HFFc6 (cell line): Measurements from ENCODE around the gene RSRC1. TPM values are rescaled to one million over a fixed set of nuclear protein-coding genes. Genes with fewer than 3 reads are reported as not detected.
A peak's percentile ranks its signal among the peaks of the same experiment; 100 is the strongest.

Experiments used
- DNase-seq: peaks from one replicate; pipeline ENCODE4 v3.0.0-alpha.2; 2018
- H3K27ac Mint-ChIP-seq: 2 replicates; pipeline ENCODE4 v1.8.0; 2020; ENCODE audit warnings: mild to moderate bottlenecking, mixed read lengths
- H3K27me3 Mint-ChIP-seq: 2 replicates; pipeline ENCODE4 v1.8.0; 2021; ENCODE audit warnings: mild to moderate bottlenecking, moderate library complexity, mixed read lengths; ENCODE audit not compliant: insufficient read depth
- H3K36me3 Mint-ChIP-seq: 2 replicates; pipeline ENCODE4 v1.8.0; 2021; ENCODE audit warnings: low read depth, mixed read lengths
- H3K4me1 Mint-ChIP-seq: 2 replicates; pipeline ENCODE4 v1.8.0; 2020; ENCODE audit warnings: low read depth, mixed read lengths
- H3K4me3 Mint-ChIP-seq: 2 replicates; pipeline ENCODE4 v1.8.0; 2020; ENCODE audit warnings: mild to moderate bottlenecking, moderate library complexity, mixed read lengths
- H3K9me3 Mint-ChIP-seq: 2 replicates; pipeline ENCODE4 v1.8.0; 2020; ENCODE audit warnings: mild to moderate bottlenecking, mixed read lengths
- CTCF ChIP-seq: fragments of 200-600 bp; sonication (generic); IDR thresholded peaks from 2 replicates; pipeline ENCODE4 v1.5.0; 2021; ENCODE audit warnings: antibody characterized with exemption, mild to moderate bottlenecking
- total RNA-seq, 6 experiments: library from RNA; stranded (reverse); fragmentation: NEBNext Ultra II Directional; extraction: Animal tissue kit (Norgen Biotek cat#: 25700); gene quantifications; 2 replicates in 1 of 6; 3 replicates in 5 of 6; pipeline ENCODE4 v1.2.3, GENCODE V29; 2021

RSRC1 gene
- total RNA-seq, 6 experiments from 2014 or later: 20.5 to 37.6 (median 33.0) TPM

- H3K4me1 Mint-ChIP-seq: peaks cover 7% of the 10 kb centered on the region
- no peak overlapping the region for H3K4me3 Mint-ChIP-seq
- peak; percentile 13 for DNase-seq
- TF ChIP-seq CTCF: no peak
- H3K9me3 Mint-ChIP-seq: no peaks in the 10 kb centered on the region
- no peaks in the 10 kb centered on the region for H3K27me3 Mint-ChIP-seq
- H3K36me3 Mint-ChIP-seq: peaks cover 69% of the 10 kb centered on the region
- H3K27ac Mint-ChIP-seq: peak overlapping the region; percentile 20; the same call in 1 of the 2 replicates
These were observed 17.6 kb downstream of the RSRC1 start for GRCh38 chr3:158127250-158128219.

DNA sequence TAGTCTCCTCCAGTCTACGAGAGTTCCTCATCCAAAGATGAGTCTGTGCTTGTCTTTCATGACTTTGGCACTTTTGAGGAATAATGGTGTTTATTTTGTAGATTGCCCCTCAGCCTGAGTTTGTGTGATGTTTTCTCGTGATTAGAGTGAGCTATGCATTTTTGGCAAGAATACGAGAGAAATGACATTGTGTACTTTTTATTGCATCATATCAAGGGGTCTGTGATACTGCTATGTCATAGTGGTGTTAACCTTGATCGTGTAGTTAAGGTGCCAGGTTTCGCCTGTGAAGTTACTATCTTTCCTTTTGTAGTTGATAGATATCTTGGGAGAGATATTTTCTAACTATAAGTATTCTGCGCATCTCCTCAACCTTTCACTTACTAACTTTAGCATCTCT is 18.9 kb downstream of the RSRC1 start:
- no peak for DNase-seq
- H3K36me3 Mint-ChIP-seq: peaks cover 57% of the 10 kb centered on the region

GRCh38 chr3:158134363-158134762 is 24.5 kb downstream of the RSRC1 start:
- DNase-seq: no peak
- H3K9me3 Mint-ChIP-seq: no peaks in the 10 kb centered on the region
- H3K27me3 Mint-ChIP-seq: no peaks in the 10 kb centered on the region
- H3K36me3 Mint-ChIP-seq: peaks cover 17% of the 10 kb centered on the region
- no peak for TF ChIP-seq CTCF
- H3K4me3 Mint-ChIP-seq: no peak overlapping the region
- H3K27ac Mint-ChIP-seq: no peak overlapping the region
- no peaks in the 10 kb centered on the region; the same call in 1 of the 2 replicates for H3K4me1 Mint-ChIP-seq

More for the DNA sequence above, 18.9 kb downstream of the RSRC1 start:
- Mint-ChIP-seq H3K27ac (no peak overlapping the region), H3K9me3 (no peaks in the 10 kb centered on the region), H3K4me3 (no peak overlapping the region), H3K27me3 (no peaks in the 10 kb centered on the region), H3K4me1 (peaks cover 7% of the 10 kb centered on the region)
- TF ChIP-seq CTCF: no peak

DNA sequence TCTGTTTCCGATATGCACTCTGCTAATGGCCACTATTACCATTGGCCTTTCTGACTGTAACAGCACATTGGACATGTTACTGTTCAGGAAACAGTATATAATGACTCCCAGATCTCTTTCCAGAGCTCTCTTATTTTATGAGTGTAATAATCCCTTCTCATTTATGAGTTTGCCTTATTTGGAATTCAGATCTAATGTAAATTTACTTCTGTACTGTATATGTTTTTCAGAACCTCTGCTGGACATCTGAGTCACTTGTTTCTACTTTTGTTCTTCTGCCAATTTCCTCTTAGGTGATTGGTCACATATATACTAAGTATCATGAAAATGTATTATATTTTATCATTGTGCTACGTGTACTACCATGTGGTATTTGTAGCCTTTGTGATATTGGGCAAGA is 30.5 kb downstream of the RSRC1 start:
- H3K27me3 Mint-ChIP-seq: no peaks in the 10 kb centered on the region; the same call in 1 of the 2 replicates
- no peak overlapping the region for H3K27ac Mint-ChIP-seq
- no peak overlapping the region for H3K4me3 Mint-ChIP-seq
- H3K4me1 Mint-ChIP-seq: peaks cover 8% of the 10 kb centered on the region
- peaks cover 7% of the 10 kb centered on the region; the same call in 1 of the 2 replicates for H3K9me3 Mint-ChIP-seq
- no peak for TF ChIP-seq CTCF
- H3K36me3 Mint-ChIP-seq: peaks cover 15% of the 10 kb centered on the region; the same call in 1 of the 2 replicates
- no peak for DNase-seq

DNA sequence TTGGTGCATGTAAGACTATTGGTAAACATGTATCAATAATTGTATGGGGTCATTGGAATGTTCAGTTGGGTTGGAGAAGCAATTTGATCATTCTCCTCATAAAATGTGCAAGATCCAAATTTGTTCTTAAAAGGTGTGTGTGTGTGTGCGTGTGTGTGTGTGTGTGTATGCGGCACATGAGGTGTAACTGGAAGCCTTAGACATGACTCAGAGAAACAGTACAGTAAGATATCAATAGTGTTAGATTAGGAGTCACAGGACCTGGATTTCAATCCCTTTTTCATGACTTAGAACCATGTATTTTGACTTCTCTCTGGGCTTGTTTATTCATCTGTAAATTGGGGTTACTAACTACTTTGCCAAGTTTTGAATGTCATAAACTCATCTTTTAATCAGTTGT is 38.3 kb downstream of the RSRC1 start:
- Mint-ChIP-seq H3K4me3 (no peak overlapping the region), H3K9me3 (peaks cover 9% of the 10 kb centered on the region; the same call in 1 of the 2 replicates), H3K36me3 (peaks cover 5% of the 10 kb centered on the region; the same call in 1 of the 2 replicates), H3K27ac (no peak overlapping the region), H3K27me3 (no peaks in the 10 kb centered on the region), H3K4me1 (peaks cover 20% of the 10 kb centered on the region)
- no peak for DNase-seq
- TF ChIP-seq CTCF: no peak
